GM18502 (cell line): Measurements from ENCODE around the gene AP4B1.
"Not testable (repeated sequence)": the region's sequence is repeated elsewhere in the genome, so short reads cannot be mapped to it uniquely, and the experiment has no call there.

Experiments
- ATAC-seq: cut with Tn5 transposase; IDR thresholded peaks from one replicate; pipeline ENCODE4 v1.9.1; 2021; ENCODE audit warnings: mild to moderate bottlenecking; ENCODE audit not compliant: unreplicated experiment, poor library complexity

The AP4B1 gene

GRCh38 chr1:113860891-113861290 lies 43.7 kb downstream of the AP4B1 start:
- no peak for ATAC-seq

GRCh38 chr1:113859478-113860175 lies 45.0 kb downstream of the AP4B1 start:
- peak; percentile 90 for ATAC-seq

GRCh38 chr1:113858982-113859381 lies 45.6 kb downstream of the AP4B1 start:
- no peak for ATAC-seq

DNA sequence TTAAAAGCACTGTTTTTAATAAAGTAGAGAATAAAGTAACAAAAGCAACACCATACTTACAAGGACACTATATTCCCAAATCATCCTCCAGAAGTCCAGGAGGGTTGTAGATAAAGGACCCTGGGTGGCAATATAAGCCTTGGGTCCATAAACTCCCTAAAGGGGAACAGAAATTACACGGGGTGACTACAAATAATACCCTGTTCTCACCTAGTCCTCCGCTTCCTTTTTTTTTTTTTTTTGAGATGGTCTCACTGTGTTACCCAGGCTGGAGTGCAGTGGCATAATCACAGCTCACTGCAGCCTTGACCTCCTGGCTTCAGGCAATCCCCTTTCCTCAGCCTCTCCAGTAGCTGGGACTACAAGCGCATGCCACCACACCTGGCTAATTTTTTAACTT lies 46.2 kb downstream of the AP4B1 start:
- no peak for ATAC-seq

- no peak for ATAC-seq
Observed at GRCh38 chr1:113857776-113858175, 46.8 kb downstream of the AP4B1 start.

- no peak for ATAC-seq
Observed at GRCh38 chr1:113856401-113856790, 48.2 kb downstream of the AP4B1 start.

- no peak for ATAC-seq
Observed at GRCh38 chr1:113855630-113856400, 48.8 kb downstream of the AP4B1 start.

DNA sequence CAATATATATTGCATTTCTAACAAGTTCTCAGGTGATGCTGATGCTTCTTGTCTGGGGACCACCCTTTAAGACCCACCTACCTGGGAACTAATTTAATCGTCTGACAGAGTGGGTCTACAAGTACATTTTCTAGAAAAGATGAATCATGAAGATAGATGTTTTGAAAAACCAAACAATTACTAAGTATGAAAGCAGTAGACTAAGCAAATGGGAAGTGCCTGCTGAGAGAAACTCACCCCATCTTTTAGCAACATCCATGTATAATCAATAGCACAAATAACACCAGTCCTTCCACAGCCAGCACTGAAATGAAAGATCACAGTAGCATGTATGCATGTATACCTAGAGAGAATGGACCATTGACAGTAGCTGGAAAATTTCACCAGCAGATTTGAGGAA lies 50.4 kb downstream of the AP4B1 start:
- no peak for ATAC-seq

GRCh38 chr1:113852694-113853093 lies 51.9 kb downstream of the AP4B1 start:
- ATAC-seq: not testable (repeated sequence)

DNA sequence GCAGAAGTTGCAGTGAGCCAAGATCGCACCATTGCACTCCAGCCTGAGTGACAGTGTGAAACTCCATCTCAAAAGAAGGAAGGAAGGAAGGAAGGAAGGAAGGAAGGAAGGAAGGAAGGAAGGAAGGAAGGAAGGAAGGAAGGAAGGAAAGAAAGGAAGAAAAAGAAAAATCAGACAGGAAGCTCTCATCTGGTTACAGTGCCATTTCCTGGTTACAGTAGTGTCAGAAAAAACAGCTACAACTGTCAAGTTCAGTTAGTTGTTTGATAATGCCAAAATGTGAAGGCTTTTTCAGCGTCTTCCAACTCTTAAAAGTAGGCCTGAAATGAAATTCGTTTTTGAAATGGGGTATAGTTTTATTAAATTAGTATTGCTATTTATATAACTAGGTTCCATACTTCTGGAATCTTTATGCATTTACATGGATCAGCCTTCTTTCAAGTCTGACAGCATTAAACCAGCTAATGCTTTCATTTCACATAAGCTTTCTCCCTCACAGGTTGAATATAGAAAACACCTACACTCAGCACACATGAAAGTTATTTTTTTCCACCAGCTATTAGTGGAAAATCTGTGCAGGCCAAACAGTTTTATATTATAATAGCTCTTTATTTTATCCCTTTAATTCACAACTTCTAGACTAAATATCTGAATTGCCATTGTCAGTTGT lies 54.3 kb downstream of the AP4B1 start:
- no peak for ATAC-seq

DNA sequence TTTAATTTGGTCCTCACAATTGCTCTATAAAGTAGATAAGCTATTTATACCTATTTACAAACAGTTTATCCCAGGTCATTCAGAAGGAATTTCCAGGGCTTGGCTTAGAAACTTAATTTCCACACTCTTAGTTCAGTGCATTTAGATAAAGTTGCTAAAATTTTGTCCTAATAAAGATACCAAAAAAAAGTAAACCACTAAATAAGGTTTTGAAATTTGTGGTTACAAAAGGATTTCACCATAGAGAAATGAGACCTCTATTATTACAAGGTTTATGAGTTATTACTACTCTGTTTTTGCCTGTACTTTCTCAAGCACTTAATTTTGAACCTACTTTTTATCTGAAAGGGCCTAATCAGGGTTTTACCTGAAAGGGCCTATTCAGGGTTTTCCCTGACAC lies 55.5 kb downstream of the AP4B1 start:
- ATAC-seq: no peak

DNA sequence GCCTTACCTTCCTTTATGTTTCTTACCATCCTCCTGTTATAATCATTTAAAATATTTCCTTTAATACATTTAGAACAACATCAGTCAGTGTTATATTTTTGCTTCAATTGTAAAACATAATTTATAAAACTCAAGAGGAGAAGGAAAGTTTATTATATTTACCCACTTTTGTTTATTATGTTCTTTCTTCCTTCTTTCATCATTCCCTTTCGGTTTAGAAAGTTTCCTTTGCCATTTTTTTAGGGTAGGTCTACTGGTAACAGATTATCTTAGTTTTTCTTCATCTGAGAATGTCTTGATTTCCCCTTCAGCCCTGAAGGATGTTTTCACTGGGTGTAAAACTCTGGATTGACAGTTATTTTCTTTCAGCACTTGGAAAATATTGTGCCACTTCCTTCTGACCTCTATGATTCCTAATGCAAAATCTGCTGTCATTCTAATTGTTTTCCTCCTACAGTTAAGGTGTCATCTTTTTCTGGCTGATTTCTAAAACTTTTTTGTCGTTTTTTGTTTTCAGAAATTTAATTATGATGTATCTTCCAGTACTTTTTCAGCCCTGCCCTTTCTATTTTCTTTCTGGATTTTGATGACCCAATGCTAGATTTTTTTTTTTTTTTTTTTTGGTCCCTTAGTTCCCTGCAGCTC lies 58.1 kb downstream of the AP4B1 start:
- no peak for ATAC-seq
